ENCODE measurements around the gene SLC9A9.

Gene SLC9A9

GRCh38 chr3:143594206-143594605 lies 254.1 kb downstream of the SLC9A9 start:
- TF ChIP-seq CTCF (IDR thresholded peaks at IDR 0.05), result no peak
- peaks cover 26% of the 10 kb centered on the region for H3K4me1 Mint-ChIP-seq
- H3K36me3 Mint-ChIP-seq (ENCODE audit: low read depth), result no peaks in the 10 kb centered on the region
- peaks cover 3% of the 10 kb centered on the region for H3K27me3 Mint-ChIP-seq (ENCODE audit: low read depth, poor library complexity)
- DNase-seq, result no peak
- no peak overlapping the region for H3K27ac Mint-ChIP-seq
- no peak overlapping the region for H3K4me3 Mint-ChIP-seq
- H3K9me3 Mint-ChIP-seq, result no peaks in the 10 kb centered on the region

GRCh38 chr3:143590660-143591059 lies 257.6 kb downstream of the SLC9A9 start:
- no peaks in the 10 kb centered on the region for H3K36me3 Mint-ChIP-seq (ENCODE audit: low read depth)
- no peak overlapping the region for H3K27ac Mint-ChIP-seq
- no peak overlapping the region for H3K4me3 Mint-ChIP-seq
- H3K9me3 Mint-ChIP-seq, result no peaks in the 10 kb centered on the region
- H3K4me1 Mint-ChIP-seq, result peaks cover 21% of the 10 kb centered on the region
- DNase-seq, result no peak
- peaks cover 3% of the 10 kb centered on the region for H3K27me3 Mint-ChIP-seq (ENCODE audit: low read depth, poor library complexity)
- no peak for TF ChIP-seq CTCF (IDR thresholded peaks at IDR 0.05)

- no peak for DNase-seq
- Mint-ChIP-seq H3K4me3 (no peak overlapping the region), H3K9me3 (no peaks in the 10 kb centered on the region), H3K4me1 (peaks cover 15% of the 10 kb centered on the region), H3K27ac (no peak overlapping the region), H3K36me3 (ENCODE audit: low read depth) (no peaks in the 10 kb centered on the region), H3K27me3 (ENCODE audit: low read depth, poor library complexity) (peaks cover 3% of the 10 kb centered on the region)
- no peak for TF ChIP-seq CTCF (IDR thresholded peaks at IDR 0.05)
These were observed 261.7 kb downstream of the SLC9A9 start for GRCh38 chr3:143586576-143586975.

- Mint-ChIP-seq H3K27me3 (ENCODE audit: low read depth, poor library complexity) (peaks cover under 1% of the 10 kb centered on the region), H3K36me3 (ENCODE audit: low read depth) (no peaks in the 10 kb centered on the region), H3K4me1 (peaks cover 15% of the 10 kb centered on the region), H3K27ac (no peak overlapping the region), H3K4me3 (no peak overlapping the region), H3K9me3 (no peaks in the 10 kb centered on the region)
- TF ChIP-seq CTCF (IDR thresholded peaks at IDR 0.05), result no peak
- no peak for DNase-seq
These were observed 262.4 kb downstream of the SLC9A9 start for GRCh38 chr3:143585720-143586456.

GRCh38 chr3:143584474-143584873 lies 263.8 kb downstream of the SLC9A9 start:
- no peak for TF ChIP-seq CTCF (IDR thresholded peaks at IDR 0.05)
- Mint-ChIP-seq H3K4me1 (peaks cover 15% of the 10 kb centered on the region), H3K36me3 (ENCODE audit: low read depth) (no peaks in the 10 kb centered on the region), H3K27me3 (ENCODE audit: low read depth, poor library complexity) (no peaks in the 10 kb centered on the region), H3K27ac (no peak overlapping the region), H3K4me3 (no peak overlapping the region), H3K9me3 (no peaks in the 10 kb centered on the region)
- no peak for DNase-seq

Measured in nephron progenitor cell (in vitro differentiated cells).